Upper lobe of left lung (tissue), 4 donors: Measurements from ENCODE around the gene INO80D.

ENCODE experiments used
- EP300 ChIP-seq, 4 donors: sonication (generic); formaldehyde crosslinking; IDR thresholded peaks; one replicate each; pipeline ENCODE4 v1.5.1; 2017; ENCODE audit warnings: antibody characterized with exemption in 4 of 4, control low read depth in 2 of 4
- POLR2A ChIP-seq, 4 donors: fragments of 450-650 bp; IDR thresholded peaks; one replicate each; pipeline ENCODE4 v1.5.1; 2016 to 2017; ENCODE audit warnings: antibody characterized with exemption in 4 of 4, mild to moderate bottlenecking in 2 of 4
- TF ChIP-seq, protein P1 (sequence below), 6 experiments: fragments of 450-650 bp in 4 of 6; fragments of 200-600 bp in 2 of 6; sonication (generic) in 2 of 6; IDR thresholded peaks; one replicate each; pipeline ENCODE4 v1.5.1; 2016 to 2019; ENCODE audit warnings: antibody characterized with exemption in 6 of 6

DNA sequence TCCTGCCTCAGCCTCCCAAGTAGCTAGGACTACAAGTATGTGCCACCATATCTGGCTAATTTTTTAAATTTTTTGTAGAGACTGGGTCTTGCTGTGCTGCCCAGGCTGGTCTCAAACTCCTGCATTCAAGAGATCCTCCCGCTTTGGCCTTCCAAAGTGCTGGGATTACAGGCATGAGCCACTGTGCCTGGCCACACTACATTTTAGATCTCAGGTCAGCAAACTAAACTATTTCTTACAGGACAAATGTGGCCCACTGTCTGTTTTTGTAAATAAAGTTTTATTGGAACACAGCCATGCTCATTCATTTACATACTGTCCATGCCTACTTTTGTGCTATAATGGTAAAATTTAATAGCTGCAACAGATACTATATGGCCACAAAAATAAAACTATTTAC is 17.8 kb downstream of the INO80D start:
- TF ChIP-seq, protein P1, sequence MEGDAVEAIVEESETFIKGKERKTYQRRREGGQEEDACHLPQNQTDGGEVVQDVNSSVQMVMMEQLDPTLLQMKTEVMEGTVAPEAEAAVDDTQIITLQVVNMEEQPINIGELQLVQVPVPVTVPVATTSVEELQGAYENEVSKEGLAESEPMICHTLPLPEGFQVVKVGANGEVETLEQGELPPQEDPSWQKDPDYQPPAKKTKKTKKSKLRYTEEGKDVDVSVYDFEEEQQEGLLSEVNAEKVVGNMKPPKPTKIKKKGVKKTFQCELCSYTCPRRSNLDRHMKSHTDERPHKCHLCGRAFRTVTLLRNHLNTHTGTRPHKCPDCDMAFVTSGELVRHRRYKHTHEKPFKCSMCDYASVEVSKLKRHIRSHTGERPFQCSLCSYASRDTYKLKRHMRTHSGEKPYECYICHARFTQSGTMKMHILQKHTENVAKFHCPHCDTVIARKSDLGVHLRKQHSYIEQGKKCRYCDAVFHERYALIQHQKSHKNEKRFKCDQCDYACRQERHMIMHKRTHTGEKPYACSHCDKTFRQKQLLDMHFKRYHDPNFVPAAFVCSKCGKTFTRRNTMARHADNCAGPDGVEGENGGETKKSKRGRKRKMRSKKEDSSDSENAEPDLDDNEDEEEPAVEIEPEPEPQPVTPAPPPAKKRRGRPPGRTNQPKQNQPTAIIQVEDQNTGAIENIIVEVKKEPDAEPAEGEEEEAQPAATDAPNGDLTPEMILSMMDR (IDR thresholded peaks at IDR 0.05): no peak
- TF ChIP-seq POLR2A (IDR thresholded peaks at IDR 0.05): no peak
- TF ChIP-seq EP300 (IDR thresholded peaks at IDR 0.05): no peak
